Gastroesophageal sphincter (tissue), 4 donors: ENCODE measurements around the gene CYP4F2. TPM values are rescaled to one million over a fixed set of nuclear protein-coding genes. Genes with fewer than 3 reads are reported as not detected.
A peak's percentile ranks its signal among the peaks of the same experiment; 100 is the strongest.
"Not testable (repeated sequence)": the region's sequence is repeated elsewhere in the genome, so short reads cannot be mapped to it uniquely, and the experiment has no call there.

Experiments
- ATAC-seq: fragments of 150-250 bp; one replicate; pipeline ENCODE4 v1.9.1; 2016; ENCODE audit warnings: mild to moderate bottlenecking, moderate library complexity
- H3K27ac ChIP-seq, 4 donors: fragments of 200-600 bp; sonication (generic) in 3 of 4; 1 replicate in 3 of 4; 2 replicates in 1 of 4; pipeline ENCODE4 v1.5.1; 2016 to 2019
- H3K27me3 ChIP-seq: fragments of 200-600 bp; sonication (generic); one replicate; pipeline ENCODE4 v1.5.1; 2019
- H3K36me3 ChIP-seq, 2 donors: fragments of 200-600 bp; sonication (generic); one replicate each; pipeline ENCODE4 v1.5.1; 2019; ENCODE audit warnings: control low read depth in 1 of 2
- H3K4me1 ChIP-seq, 3 donors: fragments of 200-600 bp; sonication (generic); 1 replicate in 2 of 3; 2 replicates in 1 of 3; pipeline ENCODE4 v1.5.1; 2016 to 2019; ENCODE audit warnings: control low read depth in 2 of 3
- H3K4me3 ChIP-seq, 2 donors: fragments of 200-600 bp; sonication (generic); one replicate each; pipeline ENCODE4 v1.5.1; 2019; ENCODE audit warnings: mild to moderate bottlenecking in 1 of 2, moderate library complexity in 1 of 2
- H3K9me3 ChIP-seq, 3 donors: fragments of 200-600 bp; sonication (generic); one replicate each; pipeline ENCODE4 v1.5.1; 2017 to 2019; ENCODE audit warnings: control low read depth in 2 of 3
- CTCF ChIP-seq, 4 experiments: fragments of 200-600 bp in 2 of 4; fragments of 450-650 bp in 2 of 4; sonication (generic) in 1 of 4; IDR thresholded peaks; one replicate each; pipeline ENCODE4 v1.5.1; 2017 to 2019; ENCODE audit warnings: antibody characterized with exemption in 4 of 4, mild to moderate bottlenecking in 2 of 4, moderate library complexity in 2 of 4
- EP300 ChIP-seq: sonication (generic); formaldehyde crosslinking; IDR thresholded peaks from one replicate; pipeline ENCODE4 v1.6.1; 2017; ENCODE audit warnings: antibody characterized with exemption, mild to moderate bottlenecking
- POLR2A ChIP-seq, 2 donors: fragments of 450-650 bp; IDR thresholded peaks; one replicate each; pipeline ENCODE4 v1.6.1; 2017; ENCODE audit warnings: antibody characterized with exemption in 2 of 2, mild to moderate bottlenecking in 2 of 2, moderate library complexity in 1 of 2
- POLR2AphosphoS5 ChIP-seq: sonication (generic); formaldehyde crosslinking; IDR thresholded peaks from one replicate; pipeline ENCODE4 v1.6.1; 2017; ENCODE audit warnings: antibody characterized with exemption
- WGBS, 2 donors: methylation state at CpG; one replicate each; pipeline ENCODE4 v1.1.5; 2018; ENCODE audit warnings: low coverage in 1 of 2; 5-methylcytosine and 5-hydroxymethylcytosine counted together
- total RNA-seq, 4 donors: library from RNA; depleted of rRNA; stranded (reverse); fragments of >200 nt; gene quantifications; one replicate each; pipeline ENCODE4 v1.1.0, GENCODE V29; 2016

The CYP4F2 gene
- total RNA-seq, 4 donors from 2014 or later, result not detected

- Histone ChIP-seq H3K4me3 (no peak overlapping the region), H3K36me3 (no peaks in the 10 kb centered on the region), H3K4me1 (peaks cover 0 to 17% (median 0%) of the 10 kb centered on the region in 3 donors), H3K27ac (no peak overlapping the region), H3K9me3 (peaks cover 0 to 3% (median 0%) of the 10 kb centered on the region in 3 donors), H3K27me3 (peaks cover 26% of the 10 kb centered on the region)
- TF ChIP-seq POLR2AphosphoS5, result no peak
- TF ChIP-seq POLR2A (IDR thresholded peaks at IDR 0.05), result no peak
- no peak for TF ChIP-seq EP300
- no peak for TF ChIP-seq CTCF (IDR thresholded peaks at IDR 0.05)
- no CpG with 5 or more reads among the region's 2 CpGs for WGBS, 2 donors
- no peak for ATAC-seq
Measured at GRCh38 chr19:15936950-15937349, 39.1 kb upstream of the CYP4F2 start.

- Histone ChIP-seq H3K36me3 (no peaks in the 10 kb centered on the region), H3K27ac (no peak overlapping the region), H3K9me3 (peaks cover 0 to 3% (median 0%) of the 10 kb centered on the region in 3 donors), H3K27me3 (peaks cover 26% of the 10 kb centered on the region), H3K4me1 (peaks cover 0 to 17% (median 0%) of the 10 kb centered on the region in 3 donors), H3K4me3 (no peak overlapping the region)
- ATAC-seq, result no peak
- no peak for TF ChIP-seq POLR2A (IDR thresholded peaks at IDR 0.05)
- TF ChIP-seq CTCF (IDR thresholded peaks at IDR 0.05), result no peak
- no peak for TF ChIP-seq EP300
- 58 to 63% methylated on average over 3 of the region's 3 CpGs for WGBS, 2 donors
Measured at GRCh38 chr19:15936173-15936572, 38.3 kb upstream of the CYP4F2 start.

GRCh38 chr19:15935167-15935702 lies 37.4 kb upstream of the CYP4F2 start:
- Histone ChIP-seq H3K27me3 (peaks cover 16% of the 10 kb centered on the region), H3K27ac (peak overlapping the region in 1 of 4 donors; percentile 67), H3K9me3 (peaks cover 0 to 3% (median 0%) of the 10 kb centered on the region in 3 donors), H3K4me1 (peaks cover 0 to 17% (median 0%) of the 10 kb centered on the region in 3 donors), H3K4me3 (no peak overlapping the region), H3K36me3 (no peaks in the 10 kb centered on the region)
- TF ChIP-seq POLR2AphosphoS5 (no peak), EP300 (no peak), POLR2A (IDR thresholded peaks at IDR 0.05) (no peak), CTCF (IDR thresholded peaks at IDR 0.05) (no peak)
- no peak for ATAC-seq
- 36 to 37% methylated on average over 2 to 3 of the region's 3 CpGs for WGBS, 2 donors

GRCh38 chr19:15934332-15935078 lies 36.6 kb upstream of the CYP4F2 start, which contains the start of gene CYP4F11:
Gene CYP4F11, minus strand, starts transcription at chr19:15934529. Its CDS starts 121 bp downstream, at chr19:15934408.
- WGBS, 2 donors, result 22% methylated on average over 4 of the region's 10 CpGs; no CpG with 5 or more reads in 1 of the 2 donors
- H3K27ac ChIP-seq, result peak within 1 kb of the TSS in 1 of 4 donors; percentile 67
- H3K36me3 ChIP-seq, result no peaks in the 10 kb centered on the region
- H3K4me3 ChIP-seq, result peak within 1 kb of the TSS in 1 of 2 donors; percentile 23
- peaks cover 0 to 17% (median 0%) of the 10 kb centered on the region in 3 donors for H3K4me1 ChIP-seq
- peaks cover 0 to 3% (median 0%) of the 10 kb centered on the region in 3 donors for H3K9me3 ChIP-seq
- TF ChIP-seq EP300 (no peak), CTCF (IDR thresholded peaks at IDR 0.05) (no peak), POLR2AphosphoS5 (no peak), POLR2A (IDR thresholded peaks at IDR 0.05) (no peak)
- peak; percentile 31 for ATAC-seq
- peaks cover 11% of the 10 kb centered on the region for H3K27me3 ChIP-seq

- Histone ChIP-seq H3K27ac (peak overlapping the region in 1 of 4 donors; percentile 67), H3K4me1 (peaks cover 0 to 17% (median 0%) of the 10 kb centered on the region in 3 donors), H3K4me3 (peak overlapping the region in 1 of 2 donors; percentile 23)
- H3K36me3 ChIP-seq, H3K27me3 ChIP-seq, H3K9me3 ChIP-seq, ATAC-seq: not testable (repeated sequence)
- WGBS, 2 donors, result 12 to 13% methylated on average over 6 of the region's 12 CpGs
Measured at GRCh38 chr19:15933761-15934331, 36.0 kb upstream of the CYP4F2 start.
